Panc1 (cell line): Measurements from ENCODE around the gene ZNF281. TPM values are rescaled to one million over a fixed set of nuclear protein-coding genes. Genes with fewer than 3 reads are reported as not detected.

Source experiments
- ATAC-seq: fragments of 200-7000 bp; cut with Tn5 transposase; 2 replicates; pipeline ENCODE4 v1.9.1; 2020; ENCODE audit warnings: mild to moderate bottlenecking, moderate library complexity
- BruUV-seq: library from RNA; stranded (reverse); fragments of 400-500 nt; replicated peaks from 2 replicates; lab custom pipeline; 2021; lab: Mats Ljungman, UMichigan
- CTCF ChIA-PET: fragments of 300-600 bp; sonication (Branson Sonifier 250); formaldehyde crosslinking; loops from one replicate; lab custom pipeline; 2022; ENCODE audit warnings: antibody characterized with exemption; lab: Charles Lee
- POLR2A ChIA-PET: fragments of 300-600 bp; sonication (Branson Sonifier 250); formaldehyde crosslinking; loops from one replicate; lab custom pipeline; 2022; ENCODE audit warnings: antibody characterized with exemption; lab: Charles Lee
- DNase-seq: peaks from one replicate; pipeline ENCODE4 v3.0.0-alpha.2; 2010; ENCODE audit warnings: low read depth, low spot score
- H3K27ac ChIP-seq: 2 replicates; pipeline ENCODE4 v1.5.1; 2011; ENCODE audit warnings: mild to moderate bottlenecking, low read length, inconsistent platforms
- H3K27me3 ChIP-seq: fragments of 200-500 bp; sonication (Bioruptor generic); 2 replicates; pipeline ENCODE4 v1.6.0; 2014; ENCODE audit warnings: low read length, inconsistent platforms; ENCODE audit not compliant: control insufficient read depth, insufficient read depth
- H3K36me3 ChIP-seq: fragments of 200-500 bp; sonication (Bioruptor generic); 2 replicates; pipeline ENCODE4 v1.5.1; 2014; ENCODE audit warnings: inconsistent platforms, mild to moderate bottlenecking, low read length, moderate library complexity; ENCODE audit not compliant: control insufficient read depth, insufficient read depth
- H3K4me1 ChIP-seq: 2 replicates; pipeline ENCODE4 v1.5.1; 2011; ENCODE audit warnings: inconsistent platforms, mild to moderate bottlenecking, low read length, moderate library complexity; ENCODE audit not compliant: control insufficient read depth, insufficient read depth
- H3K4me3 ChIP-seq, 2 experiments: 2 replicates each; pipeline ENCODE4 v1.5.1; 2011 to 2012; ENCODE audit warnings: low read depth in 2 of 2, low read length in 2 of 2, mild to moderate bottlenecking in 2 of 2, inconsistent platforms in 1 of 2, moderate library complexity in 1 of 2
- H3K9me3 ChIP-seq: fragments of 200-500 bp; sonication (Bioruptor generic); 2 replicates; pipeline ENCODE4 v1.5.1; 2014; ENCODE audit warnings: low read depth, mild to moderate bottlenecking, inconsistent platforms, low read length, moderate library complexity; ENCODE audit not compliant: control insufficient read depth, insufficient read depth
- CTCF ChIP-seq: fragments of 450-650 bp; IDR thresholded peaks from 2 replicates; pipeline ENCODE4 v1.5.1; 2017; ENCODE audit warnings: mild to moderate bottlenecking
- POLR2AphosphoS5 ChIP-seq: IDR thresholded peaks from 2 replicates; pipeline ENCODE4 v1.6.1; 2012; ENCODE audit warnings: mild to moderate bottlenecking, low read depth, low read length, moderate library complexity
- REST ChIP-seq, 2 experiments: IDR thresholded peaks; 2 replicates each; pipeline ENCODE4 v1.6.1; 2011 to 2012; ENCODE audit warnings: low read depth in 2 of 2, control low read depth in 1 of 2, low read length in 1 of 2, mild to moderate bottlenecking in 1 of 2, moderate library complexity in 1 of 2; ENCODE audit not compliant: insufficient read depth in 1 of 2
- SIN3A ChIP-seq: IDR thresholded peaks from 2 replicates; pipeline ENCODE4 v1.6.1; 2012; ENCODE audit warnings: low read depth, mild to moderate bottlenecking, low read length, moderate library complexity, borderline replicate concordance; ENCODE audit not compliant: insufficient read depth
- TCF7L2 ChIP-seq: IDR thresholded peaks from 2 replicates; pipeline ENCODE4 v1.6.1; 2011; ENCODE audit warnings: mild to moderate bottlenecking, low read depth, low read length, inconsistent platforms
- in situ Hi-C: cut with HindIII; loops from 2 replicates; pipeline ENCODE4 v1.10.0; 2016; ENCODE audit warnings: low sequenced_read_pairs, low pct_unique_long_range_greater_than_20kb
- intact Hi-C: fragments of 100-400 bp; cut with micrococcal nuclease; formaldehyde crosslinking; loops from one replicate; pipeline ENCODE4 v1.10.0; 2022; ENCODE audit not compliant: unreplicated experiment
- total RNA-seq: library from RNA; stranded (reverse); gene quantifications from one replicate; pipeline ENCODE4 v1.2.1, GENCODE V29; 2021; ENCODE audit not compliant: unreplicated experiment

Gene ZNF281
- total RNA-seq, 1 experiment from 2014 or later, result 34.2 TPM

- Histone ChIP-seq H3K9me3 (no peaks in the 10 kb centered on the region), H3K36me3 (no peaks in the 10 kb centered on the region), H3K4me3 (no peak overlapping the region), H3K27ac (no peak overlapping the region; the same call in 1 of the 2 replicates), H3K4me1 (no peaks in the 10 kb centered on the region), H3K27me3 (no peaks in the 10 kb centered on the region)
- no TSS peak for BruUV-seq
- TF ChIP-seq CTCF (no peak), TCF7L2 (no peak), REST (IDR thresholded peaks at IDR 0.05; ENCODE audit: insufficient read depth in 1 of 2, low read depth in 2 of 2, low read length in 1 of 2) (no peak), POLR2AphosphoS5 (no peak), SIN3A (no peak)
- in situ Hi-C loops, result no loop called here
- DNase-seq, result no peak
- no peak for ATAC-seq
- intact Hi-C loops, result no loop called here
- CTCF ChIA-PET, result no interaction called here
- POLR2A ChIA-PET, result interaction anchor here (0.7 kb wide), 1 partner anchor 81 kb away, joined by 3 read pairs; no protein-coding TSS in a partner anchor
These were observed 48.9 kb upstream of the ZNF281 start for GRCh38 chr1:200458780-200459179.

- no peak overlapping the region for H3K27ac ChIP-seq
- no peak for TF ChIP-seq POLR2AphosphoS5
- TF ChIP-seq TCF7L2, result no peak
- no peak for TF ChIP-seq REST (IDR thresholded peaks at IDR 0.05; ENCODE audit: insufficient read depth in 1 of 2, low read depth in 2 of 2, low read length in 1 of 2)
- TF ChIP-seq CTCF, result no peak
- no peak for TF ChIP-seq SIN3A
These were observed 48.0 kb upstream of the ZNF281 start for GRCh38 chr1:200457810-200458209.

More at GRCh38 chr1:200457810-200458209, 48.0 kb upstream of the ZNF281 start:
- intact Hi-C loops, result no loop called here
- ChIA-PET POLR2A (interaction anchor here (0.7 kb wide), 1 partner anchor 77 kb away, joined by 3 read pairs; no protein-coding TSS in a partner anchor), CTCF (no interaction called here)
- no peak overlapping the region for H3K4me3 ChIP-seq
- no peak for ATAC-seq
- no peaks in the 10 kb centered on the region for H3K9me3 ChIP-seq
- no peaks in the 10 kb centered on the region for H3K27me3 ChIP-seq
- no peaks in the 10 kb centered on the region for H3K4me1 ChIP-seq
- no peaks in the 10 kb centered on the region for H3K36me3 ChIP-seq
- no TSS peak for BruUV-seq
- DNase-seq, result no peak
- in situ Hi-C loops, result no loop called here
